NK-92 treated with Interleukin-12 subunit alpha and Interleukin-12 subunit beta, amount 100 ng/mL, for 24 hours (cell line): ENCODE measurements around the gene LRBA.
A peak's percentile ranks its signal among the peaks of the same experiment; 100 is the strongest.
"Not testable (repeated sequence)": the region's sequence is repeated elsewhere in the genome, so short reads cannot be mapped to it uniquely, and the experiment has no call there.

Experiments used
- DNase-seq: peaks from one replicate; lab custom pipeline; 2025; lab: John Stamatoyannopoulos, UW

LRBA gene

GRCh38 chr4:151014521-151015458 is at the start of gene LRBA:
LRBA (minus strand) TSS chr4:151015284; CDS start chr4:151014642, 642 bp downstream.
- DNase-seq: peak; percentile 77

- not testable (repeated sequence) for DNase-seq
These were observed 48.1 kb upstream of the LRBA start for GRCh38 chr4:151063143-151063542.

GRCh38 chr4:151055539-151055938 is 40.5 kb upstream of the LRBA start:
- no peak for DNase-seq

DNA sequence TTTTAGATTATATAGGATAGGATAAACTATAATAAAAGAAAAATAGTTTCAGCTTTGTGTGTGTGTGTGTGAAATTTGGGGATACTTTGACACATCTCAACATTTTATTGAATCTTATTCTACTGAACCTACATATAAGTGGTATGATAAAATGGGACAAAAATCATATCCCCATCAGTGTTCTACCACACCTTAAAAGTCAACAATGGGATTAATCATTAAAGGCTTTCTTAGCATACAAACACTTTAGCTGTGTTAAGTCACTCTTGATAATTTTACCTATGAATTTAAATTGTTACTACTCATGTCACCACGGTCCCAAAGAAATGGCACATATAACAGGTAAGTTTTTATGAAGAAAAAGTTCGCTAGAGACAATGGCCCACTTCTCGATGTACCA is 37.7 kb upstream of the LRBA start:
- DNase-seq: no peak

DNA sequence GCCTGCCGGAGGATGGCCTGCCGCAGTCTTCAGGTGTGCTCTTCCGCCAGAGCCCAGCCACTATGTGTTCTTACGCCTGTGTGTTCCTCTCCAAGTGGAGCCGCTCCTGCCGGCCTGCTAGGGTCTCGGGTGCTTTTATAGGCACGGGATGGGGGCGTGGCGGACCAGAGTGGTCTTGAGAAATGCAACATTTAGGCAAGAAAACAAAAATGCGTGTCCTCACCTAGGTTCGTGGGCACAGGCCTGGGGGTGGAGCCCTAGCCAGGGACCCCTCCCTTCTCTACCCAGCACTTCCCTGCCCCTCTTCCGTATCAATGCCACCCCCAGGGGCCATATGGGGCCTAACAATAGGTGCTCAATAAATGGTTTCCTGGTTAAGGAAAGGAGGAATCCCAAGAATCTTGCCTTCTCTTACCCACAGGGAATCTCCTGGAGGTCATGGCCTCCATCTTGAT is 34.4 kb upstream of the LRBA start:
- DNase-seq: no peak

DNA sequence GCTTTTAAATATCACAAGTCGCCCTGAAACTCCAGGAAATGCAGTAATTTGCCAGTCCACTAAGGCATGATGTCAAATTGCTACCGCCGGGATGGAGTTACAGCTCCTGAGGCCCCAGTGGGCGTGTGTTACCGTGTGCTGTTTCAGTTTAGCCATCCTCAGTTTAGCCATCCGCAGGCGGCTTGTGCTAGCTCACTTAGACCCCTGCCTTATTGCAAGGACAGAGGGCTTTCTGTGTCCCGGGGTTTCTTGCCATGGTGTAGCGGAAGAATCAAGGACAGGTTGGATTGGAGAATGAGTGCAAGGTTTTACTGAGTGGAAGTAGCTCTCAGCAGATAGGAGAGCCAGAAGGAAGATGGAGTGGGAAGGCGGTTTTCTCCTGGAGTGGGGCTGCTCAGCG is 33.8 kb upstream of the LRBA start:
- no peak for DNase-seq

GRCh38 chr4:151046609-151047008 is 31.5 kb upstream of the LRBA start:
- no peak for DNase-seq

GRCh38 chr4:151045907-151046306 is 30.8 kb upstream of the LRBA start:
- DNase-seq: no peak

DNA sequence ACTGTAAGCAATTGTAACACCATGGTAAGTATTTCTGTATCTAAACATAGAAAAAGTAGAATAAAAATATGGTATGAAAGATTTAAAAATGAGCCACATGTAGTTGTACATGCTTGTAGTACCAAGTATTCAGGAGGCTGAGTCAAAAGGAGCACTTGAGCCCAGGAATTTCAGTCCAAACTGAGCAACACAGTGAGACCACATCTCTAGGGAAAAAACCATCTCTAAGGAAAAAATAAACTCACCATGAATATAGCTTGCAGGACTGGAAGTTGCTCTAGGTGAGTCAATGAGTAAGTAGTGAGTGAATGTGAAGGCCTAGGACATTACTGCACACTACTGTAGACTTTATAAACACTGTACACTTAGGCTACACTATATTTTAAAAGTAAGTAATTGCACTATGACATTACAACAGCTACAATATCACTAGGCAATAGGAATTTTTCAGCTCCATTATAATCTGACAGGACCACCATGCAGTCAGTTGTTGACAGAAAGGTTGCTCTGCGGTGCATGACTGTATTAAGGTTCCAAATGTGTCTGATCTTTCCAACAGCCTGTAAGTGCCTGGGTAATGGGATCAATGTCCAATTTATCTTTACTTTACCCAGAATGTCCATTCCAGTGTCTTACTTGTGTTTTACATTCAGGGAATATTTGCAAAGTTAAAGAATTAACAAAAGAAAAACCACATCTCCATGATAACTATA is 28.9 kb upstream of the LRBA start:
- DNase-seq: no peak

GRCh38 chr4:151039733-151040132 is 24.6 kb upstream of the LRBA start:
- no peak for DNase-seq

DNA sequence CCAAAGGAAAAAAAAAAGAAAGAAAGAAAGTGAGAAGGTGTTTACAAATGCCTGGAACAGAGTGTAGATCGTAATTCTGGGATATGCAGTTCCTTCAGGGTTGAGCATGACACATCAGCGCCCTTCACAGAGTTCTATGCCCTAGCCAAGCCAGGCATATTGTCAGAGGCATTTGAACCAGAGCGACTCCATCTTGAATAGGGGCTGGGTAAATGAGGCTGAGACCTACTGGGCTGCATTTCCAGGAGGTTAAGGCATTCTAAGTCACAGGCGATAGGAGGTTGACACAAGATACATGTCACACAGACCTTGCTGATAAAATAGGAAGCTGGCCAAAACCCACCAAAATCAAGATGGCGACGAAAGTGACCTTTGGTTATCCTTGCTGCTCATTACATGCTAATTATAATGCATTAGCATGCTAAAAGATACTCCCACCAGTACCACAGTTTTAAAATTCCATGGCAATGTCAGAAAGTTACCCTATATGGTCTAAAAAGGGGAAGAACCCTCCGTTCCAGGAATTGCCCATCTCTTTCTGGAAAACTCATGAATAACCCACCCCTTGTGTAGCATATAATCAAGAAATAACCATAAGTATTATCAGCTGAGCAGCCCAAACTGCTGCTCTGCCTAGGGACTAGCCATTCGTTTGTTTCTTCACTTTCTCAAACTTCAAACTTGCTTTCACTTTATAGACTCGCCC is 23.5 kb upstream of the LRBA start:
- no peak for DNase-seq

- DNase-seq: no peak
These were observed 20.8 kb upstream of the LRBA start for GRCh38 chr4:151035911-151036310.

- no peak for DNase-seq
These were observed 20.2 kb upstream of the LRBA start for GRCh38 chr4:151035328-151035727.

- no peak for DNase-seq
These were observed 19.7 kb upstream of the LRBA start for GRCh38 chr4:151034829-151035228.

DNA sequence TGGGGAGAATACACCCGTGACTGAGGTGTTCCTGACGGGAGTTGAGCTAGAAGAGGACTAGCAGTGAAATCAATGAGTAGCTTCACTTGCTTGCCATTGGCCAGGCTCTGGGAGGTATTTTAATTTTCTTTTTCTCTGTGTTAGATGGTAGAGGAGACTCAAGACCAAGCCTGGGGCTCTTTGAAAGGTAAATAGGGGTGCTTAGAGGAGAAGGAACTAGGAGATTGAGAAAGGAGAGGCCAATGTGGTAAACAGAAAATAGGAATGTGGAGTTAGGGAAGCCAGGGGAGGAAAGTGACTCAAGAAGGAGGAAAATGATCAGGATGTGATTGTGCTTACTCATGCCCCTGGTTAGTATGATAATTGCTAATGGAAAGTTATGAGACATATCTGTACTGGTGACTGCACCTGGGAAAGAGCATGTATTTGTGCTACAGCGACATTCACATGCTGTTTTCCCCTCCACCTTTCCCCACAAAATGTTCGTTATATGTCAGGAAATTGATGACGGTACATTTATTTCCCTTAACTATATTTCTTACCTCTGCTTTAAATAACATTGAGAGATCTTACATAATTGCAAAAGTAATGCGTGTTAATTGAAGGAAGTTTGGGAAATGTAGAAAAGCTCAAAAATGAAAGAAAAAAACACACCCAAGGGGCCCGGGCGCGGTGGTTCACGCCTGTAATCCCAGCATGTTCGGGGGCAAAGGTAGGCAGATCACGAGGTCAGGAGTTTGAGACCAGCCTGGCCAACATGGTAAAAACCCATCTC is 16.9 kb upstream of the LRBA start:
- no peak for DNase-seq

GRCh38 chr4:151029537-151029936 is 14.5 kb upstream of the LRBA start:
- no peak for DNase-seq

- DNase-seq: not testable (repeated sequence)
These were observed 13.9 kb upstream of the LRBA start for GRCh38 chr4:151029006-151029405.

GRCh38 chr4:151025759-151026158 is 10.7 kb upstream of the LRBA start:
- no peak for DNase-seq

- no peak for DNase-seq
These were observed 7.5 kb upstream of the LRBA start for GRCh38 chr4:151022586-151022985.

- DNase-seq: no peak
These were observed 6.7 kb upstream of the LRBA start for GRCh38 chr4:151021637-151022334.
